IMR-90 (cell line): ENCODE data around the gene FBXW2. TPM values are rescaled to one million over a fixed set of nuclear protein-coding genes. Genes with fewer than 3 reads are reported as not detected.
"Not testable (repeated sequence)": the region's sequence is repeated elsewhere in the genome, so short reads cannot be mapped to it uniquely, and the experiment has no call there.

ENCODE experiments used
- ATAC-seq: fragments of 200-7000 bp; cut with Tn5 transposase; 2 replicates; pipeline ENCODE4 v1.9.1; 2020; ENCODE audit warnings: low read depth, mild to moderate bottlenecking, moderate library complexity
- BruUV-seq: library from RNA; stranded (reverse); fragments of 400-500 nt; replicated peaks from 2 replicates; lab custom pipeline; 2021; lab: Mats Ljungman, UMichigan
- CTCF ChIA-PET: fragments of 300-600 bp; formaldehyde crosslinking; extraction: SDS; loops from one replicate; lab custom pipeline; 2021; ENCODE audit warnings: antibody characterized with exemption; lab: Yijun Ruan, JAX
- POLR2A ChIA-PET: fragments of 300-600 bp; sonication (Branson Sonifier 250); formaldehyde crosslinking; loops from one replicate; lab custom pipeline; 2022; ENCODE audit warnings: antibody characterized with exemption; ENCODE audit not compliant: unreplicated experiment; lab: Charles Lee
- DNase-seq: peaks from one replicate; pipeline ENCODE4 v3.0.0; 2013
- H2AFZ ChIP-seq: replicated peaks from 2 replicates; pipeline ENCODE3; 2013; ENCODE audit warnings: low read length, mild to moderate bottlenecking; ENCODE audit not compliant: poor library complexity
- H2AK5ac ChIP-seq: 2 replicates; pipeline ENCODE4 v1.6.1; 2013; ENCODE audit warnings: low read depth, low read length, inconsistent platforms
- H2AK9ac ChIP-seq: replicated peaks from 2 replicates; pipeline ENCODE3; 2013; ENCODE audit warnings: mild to moderate bottlenecking, low read depth, low read length, moderate library complexity; ENCODE audit not compliant: poor library complexity
- H2BK120ac ChIP-seq: 2 replicates; pipeline ENCODE4 v1.6.1; 2013; ENCODE audit warnings: low read depth, low read length, inconsistent platforms
- H2BK15ac ChIP-seq: 3 replicates; pipeline ENCODE4 v1.6.1; 2013; ENCODE audit warnings: low read depth, low read length, inconsistent platforms
- H2BK20ac ChIP-seq: 2 replicates; pipeline ENCODE4 v1.6.1; 2013; ENCODE audit warnings: low read depth, mild to moderate bottlenecking, inconsistent platforms, low read length, moderate library complexity
- H2BK5ac ChIP-seq: 2 replicates; pipeline ENCODE4 v1.6.1; 2013; ENCODE audit warnings: mild to moderate bottlenecking, low read depth, low read length, inconsistent platforms; ENCODE audit not compliant: poor library complexity, severe bottlenecking
- H3K14ac ChIP-seq: replicated peaks from 2 replicates; pipeline ENCODE4 v1.6.1; 2013; ENCODE audit warnings: low read depth, low read length, inconsistent platforms
- H3K18ac ChIP-seq: 2 replicates; pipeline ENCODE4 v1.6.1; 2013; ENCODE audit warnings: low read depth, low read length, control low read depth
- H3K23ac ChIP-seq: 2 replicates; pipeline ENCODE4 v1.6.1; 2013; ENCODE audit warnings: low read depth, low read length, inconsistent platforms
- H3K27ac ChIP-seq: 2 replicates; pipeline ENCODE4 v1.5.1; 2013; ENCODE audit warnings: mild to moderate bottlenecking, control low read depth, low read length; ENCODE audit not compliant: insufficient read depth
- H3K27me3 ChIP-seq: 2 replicates; pipeline ENCODE4 v1.6.1; 2013; ENCODE audit warnings: low read length; ENCODE audit not compliant: control insufficient read depth, insufficient read depth
- H3K36me3 ChIP-seq: 2 replicates; pipeline ENCODE4 v1.6.1; 2013; ENCODE audit warnings: low read length, mixed read lengths; ENCODE audit not compliant: control insufficient read depth, insufficient read depth
- H3K4ac ChIP-seq: 2 replicates; pipeline ENCODE4 v1.6.1; 2013; ENCODE audit warnings: low read depth, low read length, inconsistent platforms
- H3K4me1 ChIP-seq: 2 replicates; pipeline ENCODE4 v1.6.1; 2013; ENCODE audit warnings: low read length, mixed read lengths; ENCODE audit not compliant: control insufficient read depth, insufficient read depth
- H3K4me2 ChIP-seq: 2 replicates; pipeline ENCODE4 v1.6.1; 2013; ENCODE audit warnings: low read depth, mild to moderate bottlenecking, control low read depth, low read length, moderate library complexity
- H3K4me3 ChIP-seq: 2 replicates; pipeline ENCODE4 v1.5.1; 2013; ENCODE audit warnings: low read depth, mild to moderate bottlenecking, control low read depth, low read length, moderate library complexity; ENCODE audit not compliant: insufficient read depth
- H3K56ac ChIP-seq: 2 replicates; pipeline ENCODE4 v1.6.1; 2013; ENCODE audit warnings: low read length, inconsistent platforms; ENCODE audit not compliant: insufficient read depth; ENCODE audit errors: extremely low read depth
- H3K79me1 ChIP-seq, 2 experiments: 2 replicates each; pipeline ENCODE4 v1.6.1; 2013; ENCODE audit warnings: low read length in 2 of 2, inconsistent platforms in 1 of 2, low read depth in 1 of 2
- H3K9ac ChIP-seq: 2 replicates; pipeline ENCODE4 v1.6.1; 2013; ENCODE audit warnings: low read depth, low read length, control low read depth
- H3K9me1 ChIP-seq: 2 replicates; pipeline ENCODE4 v1.6.1; 2013; ENCODE audit warnings: low read length, inconsistent platforms; ENCODE audit not compliant: insufficient read depth
- H3K9me3 ChIP-seq: 2 replicates; pipeline ENCODE4 v1.6.1; 2013; ENCODE audit warnings: low read length; ENCODE audit not compliant: control insufficient read depth, insufficient read depth
- H4K20me1 ChIP-seq: 2 replicates; pipeline ENCODE4 v1.6.1; 2013; ENCODE audit warnings: low read length, inconsistent platforms; ENCODE audit not compliant: insufficient read depth
- H4K5ac ChIP-seq: 2 replicates; pipeline ENCODE4 v1.6.1; 2013; ENCODE audit warnings: mild to moderate bottlenecking, low read depth, low read length, control low read depth
- H4K8ac ChIP-seq, 2 experiments: 2 replicates each; pipeline ENCODE4 v1.6.1; 2013; ENCODE audit warnings: low read depth in 2 of 2, low read length in 2 of 2, control low read depth in 1 of 2, inconsistent platforms in 1 of 2
- H4K91ac ChIP-seq: 2 replicates; pipeline ENCODE4 v1.6.1; 2013; ENCODE audit warnings: low read depth, low read length, inconsistent platforms; ENCODE audit not compliant: insufficient read depth
- WGBS, 2 experiments: methylation state at CpG; one replicate each; pipeline versions ENCODE4 v1.1.5 to v1.1.7; 2013; ENCODE audit warnings: missing lambda C conversion rate in 2 of 2; ENCODE audit not compliant: insufficient read length in 1 of 2; ENCODE audit errors: extremely low coverage in 2 of 2; 5-methylcytosine and 5-hydroxymethylcytosine counted together
- dilution Hi-C: fragments of 300-500 bp; cut with HindIII; formaldehyde crosslinking; loops from one replicate; pipeline ENCODE4 v1.14.3; 2018; ENCODE audit warnings: low sequenced_read_pairs; ENCODE audit not compliant: unreplicated experiment
- in situ Hi-C: fragments of 300-500 bp; cut with MboI; formaldehyde crosslinking; loops from 3 replicates; pipeline ENCODE4 v1.14.3; 2019; ENCODE audit warnings: low sequenced_read_pairs, inconsistent platforms, mixed read lengths
- intact Hi-C: fragments of 100-400 bp; cut with micrococcal nuclease; formaldehyde crosslinking; loops from 2 replicates; pipeline ENCODE4 v1.10.0; 2022
- polyA plus RNA-seq, 3 experiments: library from polyadenylated mRNA; depleted of rRNA; stranded (reverse); fragments of >200 nt; gene quantifications; 2 replicates each; pipeline ENCODE4 v1.2.3, GENCODE V29; 2012; ENCODE audit warnings: low replicate concordance in 1 of 3
- total RNA-seq: library from RNA; depleted of rRNA; stranded (reverse); fragments of >200 nt; gene quantifications from 2 replicates; pipeline ENCODE4 v1.2.3, GENCODE V29; 2012

Gene FBXW2
- total and polyA plus RNA-seq, 2 of the 4 experiments (the other 2 are of a cell fraction), result 27.1 to 43.5 TPM

- H2BK15ac ChIP-seq, dilution Hi-C loops, H3K27ac ChIP-seq, intact Hi-C loops, H3K18ac ChIP-seq, H3K4ac ChIP-seq, ATAC-seq, H2AK5ac ChIP-seq, H2AK9ac ChIP-seq, H3K9me1 ChIP-seq, H4K20me1 ChIP-seq, H2BK120ac ChIP-seq, H3K36me3 ChIP-seq, DNase-seq, H4K91ac ChIP-seq, H4K8ac ChIP-seq, in situ Hi-C loops, H3K56ac ChIP-seq, H4K5ac ChIP-seq, H3K27me3 ChIP-seq, H3K14ac ChIP-seq, H3K9ac ChIP-seq, H3K23ac ChIP-seq, POLR2A ChIA-PET, H2BK5ac ChIP-seq, CTCF ChIA-PET, H2BK20ac ChIP-seq, H3K79me1 ChIP-seq, H3K4me1 ChIP-seq, BruUV-seq, H3K4me2 ChIP-seq, H3K4me3 ChIP-seq, H2AFZ ChIP-seq: not testable (repeated sequence)
- WGBS, 2 experiments, result 72% methylated on average over 2 of the region's 3 CpGs; no CpG with 5 or more reads in 1 of the 2 experiments
- H3K9me3 ChIP-seq, result peaks cover 15% of the 10 kb centered on the region
These were observed 11.7 kb upstream of the FBXW2 start for GRCh38 chr9:120804784-120805363.
